G401.6 (cell line): ENCODE results near the gene SLC12A8.
"Not testable (repeated sequence)": the region's sequence is repeated elsewhere in the genome, so short reads cannot be mapped to it uniquely, and the experiment has no call there.

Experiments
- FAIRE-seq: peaks from 2 replicates; lab custom pipeline; 2012; peaks lifted over from hg19 to GRCh38; lab: Jason Lieb, UNC

Gene SLC12A8

DNA sequence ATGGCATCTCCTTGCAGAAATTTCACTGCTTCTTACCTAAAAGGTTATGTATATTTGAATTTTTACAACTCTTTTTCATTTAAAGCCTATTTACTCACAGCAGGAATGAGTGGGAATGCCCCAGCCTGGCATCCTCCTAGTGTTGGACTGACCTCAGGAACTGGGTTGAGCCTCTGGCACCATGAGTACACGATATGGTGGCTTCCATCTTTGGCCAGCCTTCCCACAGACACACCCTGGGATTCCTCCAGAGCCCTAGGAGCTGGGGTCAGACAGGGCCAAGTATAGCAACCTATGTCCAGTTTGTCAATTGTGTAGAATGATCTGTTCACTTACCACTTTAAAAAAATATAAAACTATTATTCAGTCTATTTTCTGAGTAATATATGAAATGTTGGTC is 99.6 kb downstream of the SLC12A8 start:
- no peak for FAIRE-seq

GRCh38 chr3:125110876-125111480 is 101.6 kb downstream of the SLC12A8 start:
- no peak for FAIRE-seq

- no peak for FAIRE-seq
These were observed 102.3 kb downstream of the SLC12A8 start for GRCh38 chr3:125110016-125110875.

DNA sequence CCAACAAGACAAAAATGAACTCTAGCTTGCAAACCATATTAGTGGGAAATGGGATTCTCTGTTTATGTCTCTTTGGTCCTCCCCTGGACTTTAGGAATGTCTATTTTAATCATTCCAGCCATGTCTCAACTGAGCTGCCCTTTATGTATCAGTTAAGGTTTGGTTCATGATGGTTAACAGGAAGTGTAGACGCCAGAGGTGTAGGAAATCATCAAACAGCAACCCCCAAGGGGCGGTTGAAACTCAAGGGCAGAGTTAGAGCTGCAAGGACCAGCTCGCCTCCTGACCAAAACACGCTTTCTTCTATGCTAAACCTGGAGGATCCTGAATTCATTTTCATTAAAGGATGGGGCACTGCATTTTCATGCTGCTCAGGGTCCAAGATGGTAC is 103.0 kb downstream of the SLC12A8 start:
- no peak for FAIRE-seq

- FAIRE-seq, result no peak
These were observed 103.6 kb downstream of the SLC12A8 start for GRCh38 chr3:125108833-125109535.

DNA sequence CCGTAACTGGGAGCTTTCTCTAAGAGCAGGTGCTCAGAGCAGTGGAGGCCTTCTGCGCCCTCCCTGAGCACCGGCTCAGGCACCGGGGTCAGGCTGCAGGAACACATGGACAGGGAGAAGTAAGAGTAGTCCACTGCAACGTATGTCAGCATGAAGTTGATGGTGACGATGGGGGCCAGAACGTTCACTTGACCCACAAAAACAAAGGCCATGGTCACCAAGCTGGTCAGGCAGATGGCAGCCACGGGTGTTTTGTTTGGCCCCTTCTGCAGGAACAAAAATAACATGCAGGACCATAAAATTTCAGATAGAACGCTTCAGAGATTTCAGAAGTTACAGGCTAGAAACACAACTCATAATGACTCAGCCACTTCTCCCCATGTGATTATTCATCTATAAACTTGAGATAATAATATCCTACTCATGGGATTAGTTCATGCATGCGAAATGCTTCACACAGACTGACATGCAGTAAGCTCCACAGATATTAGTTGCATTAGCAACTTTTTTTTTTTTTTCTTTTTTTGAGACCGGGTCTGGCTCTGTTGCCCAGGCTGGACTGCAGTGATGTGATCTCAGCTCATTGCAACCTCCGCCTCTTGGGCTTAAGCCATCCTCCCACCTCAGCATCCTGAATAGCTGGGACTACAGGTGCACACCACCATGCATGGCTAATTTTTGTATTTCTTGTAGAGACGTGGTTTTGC is 104.5 kb downstream of the SLC12A8 start:
- no peak for FAIRE-seq

GRCh38 chr3:125107363-125107762 is 105.2 kb downstream of the SLC12A8 start:
- no peak for FAIRE-seq

GRCh38 chr3:125105116-125105515 is 107.4 kb downstream of the SLC12A8 start:
- no peak for FAIRE-seq

DNA sequence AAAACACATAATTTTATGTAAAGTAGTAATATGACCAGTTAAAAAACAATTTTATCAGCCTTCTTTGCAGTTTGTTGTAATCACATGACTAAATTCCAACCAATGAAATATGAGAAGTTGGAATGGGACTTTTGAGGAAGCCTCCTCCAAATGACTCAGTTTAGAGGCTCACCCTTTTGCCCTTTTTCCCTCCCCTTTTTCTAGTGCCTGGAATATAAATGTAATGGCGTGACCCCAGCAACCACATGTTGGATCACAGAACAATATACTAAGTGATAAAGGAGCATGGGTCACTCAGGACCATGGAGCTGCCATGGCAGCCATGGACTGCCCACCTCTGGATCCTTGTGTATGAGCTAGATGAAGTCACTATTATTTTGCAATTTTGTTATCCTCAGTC is 107.9 kb downstream of the SLC12A8 start:
- no peak for FAIRE-seq

- no peak for FAIRE-seq
These were observed 109.1 kb downstream of the SLC12A8 start for GRCh38 chr3:125103406-125103805.

GRCh38 chr3:125102470-125102869 is 110.1 kb downstream of the SLC12A8 start:
- FAIRE-seq, result no peak

DNA sequence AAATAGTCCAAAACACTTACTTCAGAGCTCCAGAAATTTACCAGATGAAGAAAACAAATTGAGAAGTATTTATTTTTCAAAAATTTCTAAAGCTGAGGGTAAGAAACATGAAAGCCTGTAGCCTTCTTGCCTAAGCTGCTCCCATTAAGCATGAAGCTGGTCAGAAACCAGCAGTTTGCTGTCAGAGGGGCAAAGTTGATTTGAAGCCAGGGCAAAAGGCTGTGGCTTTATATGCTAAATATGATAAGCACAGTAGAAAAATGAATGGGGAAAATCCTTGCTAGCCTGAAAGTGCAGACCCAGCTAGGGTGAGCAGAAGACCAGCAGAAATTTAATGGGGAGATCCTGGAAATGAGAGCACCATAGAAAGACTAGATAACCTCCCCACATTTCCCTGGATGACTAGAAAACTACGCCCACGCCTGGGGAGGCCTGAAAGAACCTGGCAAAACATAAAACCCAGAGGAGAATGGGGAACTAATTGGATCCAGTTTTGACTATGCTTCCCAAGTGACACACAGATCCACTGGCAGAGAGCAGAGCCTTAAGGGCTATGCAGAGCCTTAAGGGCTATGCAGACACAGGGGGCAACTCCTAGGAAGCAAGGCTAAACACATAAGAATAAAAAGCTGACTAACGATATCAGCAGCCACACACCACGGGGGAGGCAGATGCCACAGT is 113.8 kb downstream of the SLC12A8 start:
- FAIRE-seq, result no peak

- FAIRE-seq, result no peak
These were observed 121.9 kb downstream of the SLC12A8 start for GRCh38 chr3:125090649-125091048.

- no peak for FAIRE-seq
These were observed 124.7 kb downstream of the SLC12A8 start for GRCh38 chr3:125087768-125088391.

- no peak for FAIRE-seq
These were observed 127.4 kb downstream of the SLC12A8 start for GRCh38 chr3:125085166-125085565.

- FAIRE-seq, result no peak
These were observed 128.8 kb downstream of the SLC12A8 start for GRCh38 chr3:125083776-125084175.

DNA sequence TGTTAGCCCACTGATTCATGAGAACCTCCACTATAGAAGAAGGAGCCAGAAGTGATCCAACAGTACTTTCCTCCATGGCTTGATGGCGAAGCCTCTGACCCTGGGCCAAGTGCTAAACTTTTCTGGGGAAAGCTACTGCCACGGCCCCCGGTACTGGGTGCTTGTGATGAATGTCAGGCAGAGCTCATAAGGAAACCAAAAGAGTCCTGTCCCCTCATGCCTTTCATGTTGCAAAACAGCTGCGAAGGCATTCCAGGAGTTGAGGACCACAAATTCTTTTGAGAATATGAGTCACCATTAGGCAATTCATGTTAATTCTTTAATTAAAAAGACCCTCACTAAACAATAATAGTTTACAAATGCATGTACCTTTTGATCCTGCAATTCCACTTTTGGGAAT is 130.2 kb downstream of the SLC12A8 start:
- FAIRE-seq, result not testable (repeated sequence)

- no peak for FAIRE-seq
These were observed 132.5 kb downstream of the SLC12A8 start for GRCh38 chr3:125080077-125080476.

DNA sequence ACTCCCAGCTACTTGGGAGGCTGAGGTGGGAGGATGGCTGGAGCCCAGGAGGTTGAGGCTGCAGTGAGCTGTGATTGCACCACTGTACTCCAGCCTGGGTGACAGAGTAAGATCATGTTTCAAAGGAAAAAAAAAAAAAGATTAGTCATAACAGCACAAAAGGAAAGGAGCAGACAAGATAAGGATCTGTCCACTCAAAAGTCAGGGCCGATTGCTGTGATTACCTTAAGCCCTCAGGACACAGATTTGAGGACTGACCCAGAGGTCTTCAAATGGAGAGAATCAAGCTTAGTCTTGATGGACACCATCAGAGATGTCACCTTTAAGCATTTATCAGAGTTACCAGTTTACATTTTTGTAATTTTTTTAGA is 132.9 kb downstream of the SLC12A8 start:
- no peak for FAIRE-seq

- no peak for FAIRE-seq
These were observed 133.4 kb downstream of the SLC12A8 start for GRCh38 chr3:125078951-125079674.

DNA sequence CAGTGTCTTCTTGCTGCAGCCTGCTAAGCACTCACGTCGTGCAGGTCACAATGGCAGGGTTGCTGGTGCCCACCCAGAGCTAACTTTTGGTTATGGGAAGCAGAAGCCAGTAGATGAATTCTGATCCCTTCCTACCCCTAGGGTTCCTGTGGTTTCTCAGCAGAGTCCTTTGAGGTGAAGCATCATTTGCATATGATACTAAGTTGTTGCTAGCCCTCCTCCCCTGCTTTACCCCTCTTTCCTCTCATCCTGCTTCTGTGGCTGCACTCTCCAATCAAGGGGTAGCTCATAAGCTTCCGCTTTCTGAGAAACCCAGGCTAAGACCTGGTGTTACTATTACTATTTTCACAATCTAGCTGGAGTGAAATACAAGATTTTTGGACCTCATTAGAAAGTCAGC is 134.7 kb downstream of the SLC12A8 start:
- no peak for FAIRE-seq
